Ishikawa (cell line): Measurements from ENCODE around the gene SERBP1.

Source experiments
- CEBPB ChIP-seq: IDR thresholded peaks from 2 replicates; pipeline ENCODE4 v1.6.1; 2012
- CREB1 ChIP-seq: IDR thresholded peaks from 2 replicates; pipeline ENCODE4 v1.6.1; 2012; ENCODE audit warnings: low read depth
- EGR1 ChIP-seq: IDR thresholded peaks from 2 replicates; pipeline ENCODE4 v1.6.1; 2012
- EP300 ChIP-seq: IDR thresholded peaks from 2 replicates; pipeline ENCODE4 v1.6.1; 2012; ENCODE audit warnings: borderline replicate concordance
- FOXM1 ChIP-seq: IDR thresholded peaks from 2 replicates; pipeline ENCODE4 v1.6.1; 2012; ENCODE audit warnings: low read depth, borderline replicate concordance
- NFIC ChIP-seq: IDR thresholded peaks from 2 replicates; pipeline ENCODE4 v1.6.1; 2012
- RAD21 ChIP-seq: IDR thresholded peaks from 2 replicates; pipeline ENCODE4 v1.6.1; 2012; ENCODE audit warnings: low read depth
- TAF1 ChIP-seq: IDR thresholded peaks from 2 replicates; pipeline ENCODE4 v1.6.1; 2012; ENCODE audit warnings: low read depth, mild to moderate bottlenecking
- TCF12 ChIP-seq: IDR thresholded peaks from 2 replicates; pipeline ENCODE4 v1.6.1; 2012; ENCODE audit warnings: low read depth
- TEAD4 ChIP-seq: IDR thresholded peaks from 2 replicates; pipeline ENCODE4 v1.6.1; 2012
- YY1 ChIP-seq: IDR thresholded peaks from 2 replicates; pipeline ENCODE4 v1.6.1; 2012; ENCODE audit warnings: low read depth
- ZBTB7A ChIP-seq: IDR thresholded peaks from 2 replicates; pipeline ENCODE4 v1.6.1; 2012; ENCODE audit warnings: low read depth
- TF ChIP-seq, protein P1 (sequence below): IDR thresholded peaks from 2 replicates; pipeline ENCODE4 v1.6.1; 2012
- TF ChIP-seq, protein P2 (sequence below): IDR thresholded peaks from 2 replicates; pipeline ENCODE4 v1.6.1; 2012; ENCODE audit warnings: low read depth, mild to moderate bottlenecking
- TF ChIP-seq, protein P3 (sequence below): IDR thresholded peaks from 2 replicates; pipeline ENCODE4 v1.6.1; 2012

Gene SERBP1

DNA sequence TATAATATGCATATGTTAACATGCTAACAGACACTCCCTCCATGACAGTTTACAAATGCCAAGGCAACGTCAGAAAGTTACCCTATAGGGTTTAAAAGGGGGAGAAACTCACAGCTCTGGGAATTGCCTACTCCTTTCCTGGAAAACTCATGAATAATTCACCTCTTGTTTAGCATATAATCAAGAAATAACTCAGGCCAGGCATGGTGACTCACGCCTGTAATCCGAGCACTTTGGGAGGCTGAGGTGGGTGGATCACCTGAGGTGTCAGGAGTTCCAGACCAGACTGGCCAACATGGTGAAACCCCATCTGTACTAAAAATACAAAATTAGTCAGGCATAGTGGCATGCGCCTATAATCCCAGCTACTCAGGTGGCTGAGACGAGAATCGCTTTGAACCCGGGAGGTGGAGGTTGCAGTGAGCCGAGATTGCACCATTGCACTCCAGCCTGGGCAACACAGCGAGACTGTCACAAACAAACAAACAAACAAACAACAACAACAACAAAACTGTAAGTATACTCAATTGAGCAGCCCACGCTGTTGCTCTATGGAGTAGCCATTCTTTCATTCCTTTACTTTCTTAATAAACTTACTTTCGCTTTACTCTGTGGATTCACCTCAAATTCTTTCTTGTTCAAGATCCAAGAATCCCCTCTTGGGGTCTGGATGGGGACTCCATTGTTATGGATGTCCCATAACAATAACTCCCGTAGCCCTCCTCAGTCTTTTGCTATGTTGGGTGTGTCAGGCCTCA, 30.0 kb downstream of the SERBP1 start:
- 0 out of 2 replicates have a peak, but pooled peaks have one; percentile 9 for TF ChIP-seq YY1
- peak; percentile 26; the same call in 1 of the 2 replicates for TF ChIP-seq TEAD4
- peak; percentile 74 for TF ChIP-seq EGR1

DNA sequence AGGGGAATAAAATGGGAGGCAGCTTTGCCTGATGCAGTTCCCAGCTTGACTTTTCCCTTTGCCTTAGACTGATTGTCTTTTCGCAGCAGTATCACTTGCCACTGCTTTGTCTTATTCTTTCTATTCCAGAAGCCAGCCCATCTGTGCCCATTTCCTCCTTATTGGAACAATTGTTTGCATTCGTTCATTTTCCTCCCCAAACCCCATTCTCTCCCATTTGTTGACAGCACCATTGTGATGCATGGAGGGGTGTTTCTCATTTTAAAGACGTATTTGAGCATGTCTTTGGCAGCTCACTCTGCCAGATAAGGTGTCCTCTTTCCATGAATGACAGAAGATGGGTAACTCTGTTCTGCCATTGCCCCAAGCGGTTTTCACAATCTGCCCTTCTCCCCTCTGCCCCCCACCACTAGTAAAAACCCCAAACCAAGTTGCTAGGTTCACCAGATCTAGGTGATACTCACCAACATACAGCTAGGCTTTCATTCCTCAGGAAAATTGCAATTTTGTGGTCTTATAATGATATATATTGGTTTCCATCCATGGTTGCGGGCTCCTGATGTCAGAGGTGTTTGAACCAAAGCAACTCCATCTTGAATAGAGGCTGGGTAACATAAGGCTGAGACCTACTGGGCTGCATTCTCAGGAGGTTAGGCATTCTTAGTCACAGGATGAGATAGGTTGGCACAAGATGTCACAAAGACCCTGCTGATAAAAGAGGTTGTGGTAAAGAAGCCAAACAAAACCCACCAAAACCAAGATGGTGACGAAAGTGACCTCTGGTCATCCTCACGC, 30.8 kb downstream of the SERBP1 start:
- TF ChIP-seq NFIC = no peak
- no peak for TF ChIP-seq RAD21
- no peak for TF ChIP-seq ZBTB7A
- no peak for TF ChIP-seq TCF12
- TF ChIP-seq, protein P1, sequence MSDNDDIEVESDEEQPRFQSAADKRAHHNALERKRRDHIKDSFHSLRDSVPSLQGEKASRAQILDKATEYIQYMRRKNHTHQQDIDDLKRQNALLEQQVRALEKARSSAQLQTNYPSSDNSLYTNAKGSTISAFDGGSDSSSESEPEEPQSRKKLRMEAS = no peak
- TF ChIP-seq EGR1 = no peak
- no peak for TF ChIP-seq YY1
- TF ChIP-seq TEAD4 = no peak
- no peak for TF ChIP-seq EP300
- TF ChIP-seq, protein P2, sequence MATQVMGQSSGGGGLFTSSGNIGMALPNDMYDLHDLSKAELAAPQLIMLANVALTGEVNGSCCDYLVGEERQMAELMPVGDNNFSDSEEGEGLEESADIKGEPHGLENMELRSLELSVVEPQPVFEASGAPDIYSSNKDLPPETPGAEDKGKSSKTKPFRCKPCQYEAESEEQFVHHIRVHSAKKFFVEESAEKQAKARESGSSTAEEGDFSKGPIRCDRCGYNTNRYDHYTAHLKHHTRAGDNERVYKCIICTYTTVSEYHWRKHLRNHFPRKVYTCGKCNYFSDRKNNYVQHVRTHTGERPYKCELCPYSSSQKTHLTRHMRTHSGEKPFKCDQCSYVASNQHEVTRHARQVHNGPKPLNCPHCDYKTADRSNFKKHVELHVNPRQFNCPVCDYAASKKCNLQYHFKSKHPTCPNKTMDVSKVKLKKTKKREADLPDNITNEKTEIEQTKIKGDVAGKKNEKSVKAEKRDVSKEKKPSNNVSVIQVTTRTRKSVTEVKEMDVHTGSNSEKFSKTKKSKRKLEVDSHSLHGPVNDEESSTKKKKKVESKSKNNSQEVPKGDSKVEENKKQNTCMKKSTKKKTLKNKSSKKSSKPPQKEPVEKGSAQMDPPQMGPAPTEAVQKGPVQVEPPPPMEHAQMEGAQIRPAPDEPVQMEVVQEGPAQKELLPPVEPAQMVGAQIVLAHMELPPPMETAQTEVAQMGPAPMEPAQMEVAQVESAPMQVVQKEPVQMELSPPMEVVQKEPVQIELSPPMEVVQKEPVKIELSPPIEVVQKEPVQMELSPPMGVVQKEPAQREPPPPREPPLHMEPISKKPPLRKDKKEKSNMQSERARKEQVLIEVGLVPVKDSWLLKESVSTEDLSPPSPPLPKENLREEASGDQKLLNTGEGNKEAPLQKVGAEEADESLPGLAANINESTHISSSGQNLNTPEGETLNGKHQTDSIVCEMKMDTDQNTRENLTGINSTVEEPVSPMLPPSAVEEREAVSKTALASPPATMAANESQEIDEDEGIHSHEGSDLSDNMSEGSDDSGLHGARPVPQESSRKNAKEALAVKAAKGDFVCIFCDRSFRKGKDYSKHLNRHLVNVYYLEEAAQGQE = no peak
- no peak for TF ChIP-seq CREB1
- no peak for TF ChIP-seq FOXM1

DNA sequence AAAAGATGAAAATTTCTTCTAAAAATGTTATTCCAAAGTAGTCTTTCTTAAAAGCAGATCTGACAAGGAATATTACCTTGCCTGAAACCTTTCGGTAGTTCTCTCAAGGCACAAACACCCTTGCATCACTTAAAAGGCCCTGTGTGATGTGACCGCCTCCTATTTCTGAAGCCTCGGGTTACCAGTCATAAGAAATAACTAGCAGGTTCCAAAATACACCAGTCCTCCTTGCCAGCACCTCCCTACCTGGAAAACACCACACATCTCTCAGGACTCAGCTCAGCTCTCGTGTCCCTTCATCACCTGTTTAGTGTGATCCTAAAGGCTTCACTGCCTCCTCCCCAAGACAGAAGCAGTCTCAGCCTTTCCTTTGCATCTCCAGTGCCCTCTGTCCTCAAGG, 35.7 kb downstream of the SERBP1 start:
- TF ChIP-seq, protein P3, sequence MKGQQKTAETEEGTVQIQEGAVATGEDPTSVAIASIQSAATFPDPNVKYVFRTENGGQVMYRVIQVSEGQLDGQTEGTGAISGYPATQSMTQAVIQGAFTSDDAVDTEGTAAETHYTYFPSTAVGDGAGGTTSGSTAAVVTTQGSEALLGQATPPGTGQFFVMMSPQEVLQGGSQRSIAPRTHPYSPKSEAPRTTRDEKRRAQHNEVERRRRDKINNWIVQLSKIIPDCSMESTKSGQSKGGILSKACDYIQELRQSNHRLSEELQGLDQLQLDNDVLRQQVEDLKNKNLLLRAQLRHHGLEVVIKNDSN = no peak
- TF ChIP-seq FOXM1 (no peak), NFIC (no peak), YY1 (no peak), CEBPB (no peak), EGR1 (no peak), ZBTB7A (no peak), CREB1 (no peak)

DNA sequence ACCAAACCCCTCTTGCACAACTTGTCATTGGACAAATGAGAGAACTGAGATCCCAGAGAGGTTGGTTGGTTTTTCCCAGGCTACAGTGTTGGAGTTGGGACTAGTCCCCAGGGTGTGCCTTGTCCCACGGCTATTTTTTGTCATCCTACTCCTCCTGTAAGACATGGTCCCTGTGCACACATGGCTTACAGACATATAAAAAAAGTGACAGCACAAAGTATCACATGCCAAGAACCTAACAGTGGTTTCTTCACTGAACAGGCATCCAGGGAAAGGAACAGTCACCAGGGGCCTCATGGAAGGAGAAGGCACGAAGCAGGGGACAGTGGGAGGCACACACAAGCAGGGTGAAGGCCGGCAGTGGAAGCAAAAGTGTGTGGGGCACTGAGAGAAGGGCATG, 36.5 kb downstream of the SERBP1 start:
- TF ChIP-seq, protein P2 = no peak
- TF ChIP-seq EGR1 (no peak), TCF12 (no peak), RAD21 (no peak), CEBPB (no peak), FOXM1 (no peak), NFIC (no peak), ZBTB7A (no peak), YY1 (no peak), TAF1 (no peak), TEAD4 (no peak), EP300 (no peak), CREB1 (no peak)
- TF ChIP-seq, protein P1 = no peak
- TF ChIP-seq, protein P3 = no peak

DNA sequence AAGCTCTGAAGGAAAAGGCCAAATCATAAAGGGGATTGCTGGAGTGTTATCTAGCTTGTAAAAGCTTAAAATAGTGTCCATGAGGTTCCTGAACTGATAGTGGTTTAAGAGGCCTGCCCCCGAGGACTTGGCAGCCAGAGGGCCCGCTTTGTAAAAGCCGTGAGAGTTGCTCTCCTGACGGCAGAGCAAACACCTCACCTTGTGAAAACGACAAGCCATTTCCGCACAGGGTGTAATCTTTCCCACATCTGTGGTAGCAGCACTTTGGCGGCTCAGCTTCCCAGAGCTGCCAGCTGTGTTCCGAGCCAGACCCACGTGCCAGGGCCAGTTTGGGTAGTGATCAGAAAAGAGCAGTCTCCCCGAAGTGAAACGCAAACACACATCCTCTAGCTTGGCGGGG, 37.0 kb downstream of the SERBP1 start:
- no peak for TF ChIP-seq ZBTB7A
- TF ChIP-seq YY1 = no peak

DNA sequence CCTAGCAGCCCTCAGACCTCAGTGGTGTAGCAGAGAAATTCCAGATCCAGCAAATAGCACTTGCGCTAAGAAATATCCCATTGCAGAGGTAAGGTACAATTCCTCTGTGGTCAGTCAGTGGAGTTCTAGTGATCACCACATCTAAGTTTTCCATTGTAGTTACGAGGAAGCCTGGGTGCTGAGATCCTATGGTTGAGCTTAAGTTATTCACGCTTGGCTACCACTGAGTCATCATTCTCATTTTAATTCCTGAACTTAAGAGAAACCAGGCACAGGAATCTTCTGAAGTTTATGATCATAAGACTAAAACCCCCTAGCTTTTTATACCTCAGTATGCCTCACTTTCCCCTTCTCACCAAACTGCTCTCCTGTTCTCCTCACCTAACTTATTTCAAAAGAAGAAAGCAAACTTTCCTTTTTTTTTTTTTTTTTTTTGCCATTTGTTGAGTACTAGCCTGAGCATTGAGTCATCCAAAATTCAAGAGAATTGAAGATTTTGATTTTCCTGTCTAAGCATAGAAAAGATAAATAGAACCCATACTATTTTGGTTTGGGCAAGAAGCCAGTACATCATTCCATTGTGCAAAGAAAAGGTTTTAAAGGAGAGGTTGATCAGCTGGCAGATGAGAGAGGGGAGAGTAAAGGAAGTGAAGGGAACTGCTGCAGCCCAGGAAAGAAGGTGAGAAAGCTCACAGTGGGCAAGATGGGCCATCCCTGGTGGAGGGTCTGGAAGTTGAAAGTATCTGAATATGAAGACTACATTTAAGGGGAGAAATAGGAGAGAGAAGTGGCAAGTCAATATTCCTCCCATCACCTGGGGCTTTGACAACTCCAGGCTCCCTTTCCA, 39.9 kb downstream of the SERBP1 start:
- TF ChIP-seq CREB1 = no peak
- TF ChIP-seq, protein P1 = no peak
- no peak for TF ChIP-seq TAF1
- TF ChIP-seq FOXM1 = no peak
- TF ChIP-seq YY1 = no peak
- TF ChIP-seq CEBPB = no peak
- no peak for TF ChIP-seq ZBTB7A
